ENCODE results near the gene INSC.

Gene INSC

GRCh38 chr11:15107730-15108515, 6.8 kb upstream of the INSC start:
- DNase-seq (ENCODE audit: low read depth in 2 of 2, low spot score in 1 of 2): no peak

- no peak for DNase-seq (ENCODE audit: low read depth in 2 of 2, low spot score in 1 of 2)
Measured at GRCh38 chr11:15108592-15109130, 6.1 kb upstream of the INSC start.

GRCh38 chr11:15109602-15110001, 5.1 kb upstream of the INSC start:
- DNase-seq (ENCODE audit: low read depth in 2 of 2, low spot score in 1 of 2): no peak

GRCh38 chr11:15111215-15111614, 3.5 kb upstream of the INSC start:
- DNase-seq (ENCODE audit: low read depth in 2 of 2, low spot score in 1 of 2): no peak

GRCh38 chr11:15112131-15112541, 2.6 kb upstream of the INSC start:
- DNase-seq (ENCODE audit: low read depth in 2 of 2, low spot score in 1 of 2): no peak

GRCh38 chr11:15113381-15113780, 1.3 kb upstream of the INSC start:
- DNase-seq (ENCODE audit: low read depth in 2 of 2, low spot score in 1 of 2): no peak

GRCh38 chr11:15115686-15116085, 963 bp downstream of the INSC start:
- DNase-seq (ENCODE audit: low read depth in 2 of 2, low spot score in 1 of 2): no peak

- no peak for DNase-seq (ENCODE audit: low read depth in 2 of 2, low spot score in 1 of 2)
Measured at GRCh38 chr11:15117751-15118150, 3.0 kb downstream of the INSC start.

GRCh38 chr11:15118431-15118830, 3.7 kb downstream of the INSC start:
- no peak for DNase-seq (ENCODE audit: low read depth in 2 of 2, low spot score in 1 of 2)

GRCh38 chr11:15119352-15119751, 4.6 kb downstream of the INSC start:
- no peak for DNase-seq (ENCODE audit: low read depth in 2 of 2, low spot score in 1 of 2)

- DNase-seq (ENCODE audit: low read depth in 2 of 2, low spot score in 1 of 2): no peak
Measured at GRCh38 chr11:15119826-15120225, 5.1 kb downstream of the INSC start.

- DNase-seq (ENCODE audit: low read depth in 2 of 2, low spot score in 1 of 2): no peak
Measured at GRCh38 chr11:15123849-15124248, 9.1 kb downstream of the INSC start.

GRCh38 chr11:15124528-15124927, 9.8 kb downstream of the INSC start:
- no peak for DNase-seq (ENCODE audit: low read depth in 2 of 2, low spot score in 1 of 2)

- DNase-seq (ENCODE audit: low read depth in 2 of 2, low spot score in 1 of 2): no peak
Measured at GRCh38 chr11:15127341-15127740, 12.6 kb downstream of the INSC start.

- no peak for DNase-seq (ENCODE audit: low read depth in 2 of 2, low spot score in 1 of 2)
Measured at GRCh38 chr11:15128621-15129020, 13.9 kb downstream of the INSC start.

GRCh38 chr11:15136166-15136565, 21.4 kb downstream of the INSC start:
- no peak for DNase-seq (ENCODE audit: low read depth in 2 of 2, low spot score in 1 of 2)

GRCh38 chr11:15139096-15139770, 24.5 kb downstream of the INSC start:
- no peak for DNase-seq (ENCODE audit: low read depth in 2 of 2, low spot score in 1 of 2)

GRCh38 chr11:15139958-15140659, 25.4 kb downstream of the INSC start:
- DNase-seq (ENCODE audit: low read depth in 2 of 2, low spot score in 1 of 2): no peak

GRCh38 chr11:15141381-15141780, 26.7 kb downstream of the INSC start:
- no peak for DNase-seq (ENCODE audit: low read depth in 2 of 2, low spot score in 1 of 2)

- no peak for DNase-seq (ENCODE audit: low read depth in 2 of 2, low spot score in 1 of 2)
Measured at GRCh38 chr11:15142838-15143237, 28.1 kb downstream of the INSC start.

GRCh38 chr11:15143855-15144254, 29.1 kb downstream of the INSC start:
- DNase-seq (ENCODE audit: low read depth in 2 of 2, low spot score in 1 of 2): no peak

GRCh38 chr11:15144347-15144746, 29.6 kb downstream of the INSC start:
- DNase-seq (ENCODE audit: low read depth in 2 of 2, low spot score in 1 of 2): no peak

All from stimulated activated CD8-positive, alpha-beta memory T cell treated with anti-CD3 and anti-CD28 coated beads, Interleukin-4, amount 100 ng/mL, for 4 hours (primary cell).